ENCODE measurements around the gene FUT8. TPM values are rescaled to one million over a fixed set of nuclear protein-coding genes. Genes with fewer than 3 reads are reported as not detected.
A peak's percentile ranks its signal among the peaks of the same experiment; 100 is the strongest.

FUT8 gene
- total RNA-seq, 2 experiments from 2014 or later = 58.6 to 65.6 TPM

GRCh38 chr14:65513671-65514070, 101.1 kb downstream of the FUT8 start:
- Mint-ChIP-seq H3K4me1 (peaks cover 55% of the 10 kb centered on the region), H3K36me3 (peaks cover 51% of the 10 kb centered on the region), H3K9me3 (peaks cover 24% of the 10 kb centered on the region), H3K4me3 (no peak overlapping the region), H3K27ac (no peak overlapping the region), H3K27me3 (no peaks in the 10 kb centered on the region)
- DNase-seq = no peak

- Mint-ChIP-seq H3K27me3 (no peaks in the 10 kb centered on the region), H3K4me1 (peaks cover 52% of the 10 kb centered on the region), H3K9me3 (peaks cover 9% of the 10 kb centered on the region), H3K4me3 (peak overlapping the region; percentile 32), H3K27ac (peak overlapping the region; percentile 89), H3K36me3 (peaks cover 38% of the 10 kb centered on the region)
- no peak for DNase-seq
These were observed 105.4 kb downstream of the FUT8 start for GRCh38 chr14:65517635-65518542.

- Mint-ChIP-seq H3K4me3 (no peak overlapping the region), H3K9me3 (peaks cover 42% of the 10 kb centered on the region), H3K27me3 (no peaks in the 10 kb centered on the region), H3K36me3 (peaks cover 64% of the 10 kb centered on the region), H3K4me1 (peaks cover 12% of the 10 kb centered on the region), H3K27ac (no peak overlapping the region)
- no peak for DNase-seq
These were observed 115.5 kb downstream of the FUT8 start for GRCh38 chr14:65528069-65528468.

GRCh38 chr14:65531148-65531547, 118.6 kb downstream of the FUT8 start:
- Mint-ChIP-seq H3K36me3 (peaks cover 34% of the 10 kb centered on the region), H3K4me1 (peaks cover 8% of the 10 kb centered on the region), H3K27ac (no peak overlapping the region), H3K9me3 (peaks cover 17% of the 10 kb centered on the region), H3K27me3 (no peaks in the 10 kb centered on the region), H3K4me3 (no peak overlapping the region)
- DNase-seq = no peak

- H3K36me3 Mint-ChIP-seq = peaks cover 14% of the 10 kb centered on the region
- H3K4me3 Mint-ChIP-seq = no peak overlapping the region
- DNase-seq = no peak
- peaks cover 8% of the 10 kb centered on the region for H3K4me1 Mint-ChIP-seq
- no peak overlapping the region for H3K27ac Mint-ChIP-seq
- peaks cover 8% of the 10 kb centered on the region for H3K9me3 Mint-ChIP-seq
- no peaks in the 10 kb centered on the region for H3K27me3 Mint-ChIP-seq
These were observed 121.3 kb downstream of the FUT8 start for GRCh38 chr14:65533736-65534404.

GRCh38 chr14:65536781-65537423, 124.4 kb downstream of the FUT8 start:
- H3K9me3 Mint-ChIP-seq = peaks cover 2% of the 10 kb centered on the region
- H3K27ac Mint-ChIP-seq = no peak overlapping the region
- no peak overlapping the region for H3K4me3 Mint-ChIP-seq
- H3K4me1 Mint-ChIP-seq = no peaks in the 10 kb centered on the region
- no peaks in the 10 kb centered on the region for H3K27me3 Mint-ChIP-seq
- DNase-seq = no peak
- H3K36me3 Mint-ChIP-seq = no peaks in the 10 kb centered on the region

GRCh38 chr14:65548878-65549277, 136.3 kb downstream of the FUT8 start:
- no peaks in the 10 kb centered on the region for H3K27me3 Mint-ChIP-seq
- no peak overlapping the region for H3K4me3 Mint-ChIP-seq
- peaks cover 30% of the 10 kb centered on the region for H3K4me1 Mint-ChIP-seq
- DNase-seq = no peak
- H3K36me3 Mint-ChIP-seq = peaks cover 4% of the 10 kb centered on the region
- no peak overlapping the region for H3K27ac Mint-ChIP-seq
- no peaks in the 10 kb centered on the region for H3K9me3 Mint-ChIP-seq

- Mint-ChIP-seq H3K27ac (no peak overlapping the region), H3K9me3 (no peaks in the 10 kb centered on the region), H3K36me3 (peaks cover 4% of the 10 kb centered on the region), H3K27me3 (no peaks in the 10 kb centered on the region), H3K4me1 (peaks cover 29% of the 10 kb centered on the region), H3K4me3 (no peak overlapping the region)
- DNase-seq = no peak
These were observed 136.9 kb downstream of the FUT8 start for GRCh38 chr14:65549429-65549828.

- no peaks in the 10 kb centered on the region for H3K9me3 Mint-ChIP-seq
- no peak overlapping the region for H3K4me3 Mint-ChIP-seq
- H3K27me3 Mint-ChIP-seq = no peaks in the 10 kb centered on the region
- H3K27ac Mint-ChIP-seq = peak overlapping the region; percentile 2
- no peak for DNase-seq
- peaks cover 29% of the 10 kb centered on the region for H3K4me1 Mint-ChIP-seq
- peaks cover 4% of the 10 kb centered on the region for H3K36me3 Mint-ChIP-seq
These were observed 138.5 kb downstream of the FUT8 start for GRCh38 chr14:65550779-65551643.

- Mint-ChIP-seq H3K27me3 (no peaks in the 10 kb centered on the region), H3K27ac (no peak overlapping the region), H3K4me1 (peaks cover 29% of the 10 kb centered on the region), H3K9me3 (no peaks in the 10 kb centered on the region), H3K4me3 (no peak overlapping the region), H3K36me3 (no peaks in the 10 kb centered on the region)
- no peak for DNase-seq
These were observed 140.2 kb downstream of the FUT8 start for GRCh38 chr14:65552724-65553123.

GRCh38 chr14:65554837-65555236, 142.3 kb downstream of the FUT8 start:
- H3K36me3 Mint-ChIP-seq = no peaks in the 10 kb centered on the region
- no peaks in the 10 kb centered on the region for H3K27me3 Mint-ChIP-seq

GRCh38 chr14:65555358-65555757, 142.8 kb downstream of the FUT8 start:
- peaks cover 26% of the 10 kb centered on the region for H3K4me1 Mint-ChIP-seq

More at GRCh38 chr14:65554837-65555236, 142.3 kb downstream of the FUT8 start:
- Mint-ChIP-seq H3K4me1 (peaks cover 26% of the 10 kb centered on the region), H3K4me3 (no peak overlapping the region), H3K9me3 (no peaks in the 10 kb centered on the region), H3K27ac (no peak overlapping the region)
- DNase-seq = no peak

GRCh38 chr14:65558363-65558762, 145.8 kb downstream of the FUT8 start:
- H3K4me3 Mint-ChIP-seq = no peak overlapping the region

More at GRCh38 chr14:65555358-65555757, 142.8 kb downstream of the FUT8 start:
- Mint-ChIP-seq H3K4me3 (no peak overlapping the region), H3K27ac (no peak overlapping the region), H3K36me3 (peaks cover 2% of the 10 kb centered on the region), H3K9me3 (no peaks in the 10 kb centered on the region), H3K27me3 (no peaks in the 10 kb centered on the region)
- DNase-seq = no peak

GRCh38 chr14:65560340-65561027, 148.0 kb downstream of the FUT8 start:
- Mint-ChIP-seq H3K4me1 (peaks cover 12% of the 10 kb centered on the region), H3K27ac (no peak overlapping the region), H3K9me3 (peaks cover 12% of the 10 kb centered on the region), H3K27me3 (no peaks in the 10 kb centered on the region), H3K36me3 (peaks cover 36% of the 10 kb centered on the region), H3K4me3 (no peak overlapping the region)
- no peak for DNase-seq

More at GRCh38 chr14:65558363-65558762, 145.8 kb downstream of the FUT8 start:
- no peak overlapping the region for H3K27ac Mint-ChIP-seq
- H3K27me3 Mint-ChIP-seq = no peaks in the 10 kb centered on the region
- H3K4me1 Mint-ChIP-seq = peaks cover 9% of the 10 kb centered on the region
- H3K36me3 Mint-ChIP-seq = peaks cover 18% of the 10 kb centered on the region
- DNase-seq = no peak
- H3K9me3 Mint-ChIP-seq = peaks cover 3% of the 10 kb centered on the region

Measured in activated naive CD8-positive, alpha-beta T cell treated with anti-CD3 and anti-CD28 coated beads for 36 hours (primary cell).